Measurements from ENCODE around the gene ZNF669. TPM values are rescaled to one million over a fixed set of nuclear protein-coding genes. Genes with fewer than 3 reads are reported as not detected.
"Not testable (repeated sequence)": the region's sequence is repeated elsewhere in the genome, so short reads cannot be mapped to it uniquely, and the experiment has no call there.

Gene ZNF669
- 6.6 and 8.5 TPM in 2 replicates for total RNA-seq (2014; rRNA removed; shearing (Covaris generic))
- 2.3 and 3.0 TPM in 2 replicates for polyA plus RNA-seq (2015; cell fraction: cytosol; rRNA removed)
- 3.8 and 3.9 TPM in 2 replicates for polyA plus RNA-seq (2015; cell fraction: nucleus; rRNA removed)

- peak; percentile 90 for DNase-seq (ENCODE audit: low read depth)
Observed at GRCh38 chr1:247103859-247104591, at the start of gene ZNF669. ZNF669 (minus strand) TSS chr1:247104356; CDS start chr1:247104199, 157 bp downstream.

GRCh38 chr1:247147781-247148180 is 43.6 kb upstream of the ZNF669 start:
- DNase-seq (ENCODE audit: low read depth): no peak

- not testable (repeated sequence) for DNase-seq (ENCODE audit: low read depth)
Observed at GRCh38 chr1:247147120-247147519, 43.0 kb upstream of the ZNF669 start.

GRCh38 chr1:247146671-247147070 is 42.5 kb upstream of the ZNF669 start:
- no peak for DNase-seq (ENCODE audit: low read depth)

GRCh38 chr1:247145279-247145678 is 41.1 kb upstream of the ZNF669 start:
- DNase-seq (ENCODE audit: low read depth): no peak

- DNase-seq (ENCODE audit: low read depth): not testable (repeated sequence)
Observed at GRCh38 chr1:247139557-247139956, 35.4 kb upstream of the ZNF669 start.

- DNase-seq (ENCODE audit: low read depth): no peak
Observed at GRCh38 chr1:247131236-247131635, 27.1 kb upstream of the ZNF669 start.

GRCh38 chr1:247127519-247128282 is 23.5 kb upstream of the ZNF669 start:
- not testable (repeated sequence) for DNase-seq (ENCODE audit: low read depth)

- not testable (repeated sequence) for DNase-seq (ENCODE audit: low read depth)
Observed at GRCh38 chr1:247126601-247127000, 22.4 kb upstream of the ZNF669 start.

- not testable (repeated sequence) for DNase-seq (ENCODE audit: low read depth)
Observed at GRCh38 chr1:247126166-247126565, 22.0 kb upstream of the ZNF669 start.

GRCh38 chr1:247121382-247121781 is 17.2 kb upstream of the ZNF669 start:
- no peak for DNase-seq (ENCODE audit: low read depth)

GRCh38 chr1:247120408-247120668 is 16.2 kb upstream of the ZNF669 start:
- DNase-seq (ENCODE audit: low read depth): not testable (repeated sequence)

GRCh38 chr1:247119600-247120407 is 15.6 kb upstream of the ZNF669 start:
- DNase-seq (ENCODE audit: low read depth): no peak

- DNase-seq (ENCODE audit: low read depth): peak; percentile 23
Observed at GRCh38 chr1:247118946-247119446, 14.8 kb upstream of the ZNF669 start.

- no peak for DNase-seq (ENCODE audit: low read depth)
Observed at GRCh38 chr1:247115545-247115944, 11.4 kb upstream of the ZNF669 start.

- DNase-seq (ENCODE audit: low read depth): no peak
Observed at GRCh38 chr1:247115141-247115510, 11.0 kb upstream of the ZNF669 start.

- DNase-seq (ENCODE audit: low read depth): no peak
Observed at GRCh38 chr1:247114351-247115140, 10.4 kb upstream of the ZNF669 start.

- no peak for DNase-seq (ENCODE audit: low read depth)
Observed at GRCh38 chr1:247113733-247114271, 9.6 kb upstream of the ZNF669 start.

- DNase-seq (ENCODE audit: low read depth): no peak
Observed at GRCh38 chr1:247113094-247113497, 8.9 kb upstream of the ZNF669 start.

GRCh38 chr1:247112479-247112781 is 8.3 kb upstream of the ZNF669 start:
- DNase-seq (ENCODE audit: low read depth): no peak
